ENCODE results near the gene PBRM1. TPM values are rescaled to one million over a fixed set of nuclear protein-coding genes. Genes with fewer than 3 reads are reported as not detected.

The PBRM1 gene
- total and polyA plus RNA-seq, 2 of the 8 experiments (the other 6 are each of a cell fraction or from before 2014, with no cell fraction given): 19.3 to 65.8 TPM

- H3K4me3 ChIP-seq (ENCODE audit: extremely low read depth in 1 of 4, insufficient read depth in 2 of 4, low read depth in 3 of 4, low read length in 4 of 4): no peak overlapping the region
These were observed 29.8 kb downstream of the PBRM1 start for GRCh38 chr3:52655895-52656294.

More at GRCh38 chr3:52655895-52656294, 29.8 kb downstream of the PBRM1 start:
- DNase-seq (ENCODE audit: low read depth in 1 of 2, low spot score in 2 of 2) (no peak), FAIRE-seq (no peak)
- Histone ChIP-seq H3K56ac (replicated peaks; ENCODE audit: insufficient read length, low read depth, low read length) (no peak overlapping the region), H4K5ac (ENCODE audit: insufficient read length, low read depth, low read length) (no peak overlapping the region), H3K79me1 (ENCODE audit: low read depth, low read length) (no peaks in the 10 kb centered on the region), H3K9me3 (ENCODE audit: insufficient read depth in 2 of 2, low read depth in 1 of 2, low read length in 1 of 2) (no peaks in the 10 kb centered on the region), H3K4me2 (ENCODE audit: insufficient read depth in 1 of 2, low read depth in 2 of 2, low read length in 2 of 2) (no peak overlapping the region), H3K9ac (replicated peaks in 1 of 4; ENCODE audit: extremely low read depth in 1 of 4, low read depth in 3 of 4, low read length in 3 of 4) (no peak overlapping the region), H2BK15ac (ENCODE audit: low read length) (no peak overlapping the region), H3K23me2 (ENCODE audit: low read depth, low read length) (no peaks in the 10 kb centered on the region), H2AFZ (ENCODE audit: low read length) (no peak overlapping the region), H2AK5ac (ENCODE audit: low read depth, low read length) (no peak overlapping the region), H3K14ac (ENCODE audit: insufficient read length) (no peak overlapping the region), H3K23ac (ENCODE audit: insufficient read length) (no peak overlapping the region), H3K36me3 (ENCODE audit: control insufficient read depth in 2 of 4, insufficient read depth in 4 of 4, low read length in 3 of 4) (peaks cover 8 to 54% (median 26%) of the 10 kb centered on the region in 4 experiments; a peak in 7 of 8 replicates), H3K79me2 (ENCODE audit: control insufficient read depth in 1 of 2, insufficient read depth in 2 of 2, low read length in 2 of 2) (no peaks in the 10 kb centered on the region), H2BK20ac (ENCODE audit: low read length) (no peak overlapping the region), H3K27ac (ENCODE audit: low read depth, low read length) (no peak overlapping the region), H3K27me3 (replicated peaks in 1 of 4; ENCODE audit: control insufficient read depth in 3 of 4, extremely low read depth in 1 of 4, insufficient read depth in 3 of 4, low read length in 3 of 4) (no peaks in the 10 kb centered on the region), H2BK12ac (ENCODE audit: low read depth, low read length) (no peak overlapping the region), H4K91ac (replicated peaks; ENCODE audit: insufficient read length, low read length) (no peak overlapping the region), H3K4ac (replicated peaks; ENCODE audit: insufficient read length, low read depth, low read length) (no peak overlapping the region), H3K4me1 (replicated peaks in 1 of 4; ENCODE audit: control insufficient read depth in 3 of 4, insufficient read depth in 4 of 4, low read length in 3 of 4) (peaks cover 0 to 2% (median 0%) of the 10 kb centered on the region in 4 experiments; a peak in 1 of 7 replicates), H2BK120ac (replicated peaks; ENCODE audit: low read depth, low read length) (no peak overlapping the region), H3K18ac (ENCODE audit: extremely low read depth, low read length) (no peak overlapping the region), H2BK5ac (ENCODE audit: low read depth, low read length) (no peak overlapping the region), H4K20me1 (replicated peaks in 1 of 2; ENCODE audit: control insufficient read depth in 1 of 2, insufficient read depth in 2 of 2, low read length in 2 of 2) (no peaks in the 10 kb centered on the region), H4K8ac (ENCODE audit: extremely low read depth, insufficient read depth, low read length) (no peak overlapping the region)
- ChIA-PET CTCF (ENCODE audit: partially characterized antibody) (no interaction called here), POLR2A (ENCODE audit: partially characterized antibody) (interaction anchor here (1.2 kb wide), 1 partner anchor 40 kb away, joined by 4 read pairs; no protein-coding TSS in a partner anchor)
- WGBS, 2 experiments (ENCODE audit: extremely low coverage in 1 of 2, insufficient coverage in 1 of 2, insufficient read length in 1 of 2, insufficient replicate concordance in 2 of 2, low coverage in 1 of 2, low lambda C conversion rate in 2 of 2, missing lambda C conversion rate in 1 of 2): 87% methylated on average over 3 of the region's 3 CpGs; no CpG with 5 or more reads in 1 of the 2 experiments
- TF ChIP-seq EGR1 (IDR thresholded peaks at IDR 0.05; ENCODE audit: borderline replicate concordance, low read depth, low read length): no peak
- TF ChIP-seq CTBP2 (IDR thresholded peaks at IDR 0.05; ENCODE audit: borderline replicate concordance, insufficient read depth, insufficient read length, low read length): no peak
- TF ChIP-seq BACH1 (IDR thresholded peaks at IDR 0.05; ENCODE audit: low read length): no peak
- no peak for TF ChIP-seq TCF12 (IDR thresholded peaks at IDR 0.05; ENCODE audit: low read depth, low read length)

All from H1 (cell line).